NCI-H82 treated with DMSO at 0.1 percent for 48 hours (cell line): ENCODE results near the gene PPP5C.
A peak's percentile ranks its signal among the peaks of the same experiment; 100 is the strongest.
"Not testable (repeated sequence)": the region's sequence is repeated elsewhere in the genome, so short reads cannot be mapped to it uniquely, and the experiment has no call there.

Experiments
- DNase-seq: peaks from one replicate; lab custom pipeline; 2025; ENCODE audit not compliant: unreplicated experiment; lab: John Stamatoyannopoulos, UW

PPP5C gene

GRCh38 chr19:46428239-46429135 is 81.6 kb downstream of the PPP5C start, which contains the start of gene PNMA8C:
TSS of gene PNMA8C (minus strand) at chr19:46428936. CDS start at chr19:46428359, 577 bp downstream.
- DNase-seq, result no peak

DNA sequence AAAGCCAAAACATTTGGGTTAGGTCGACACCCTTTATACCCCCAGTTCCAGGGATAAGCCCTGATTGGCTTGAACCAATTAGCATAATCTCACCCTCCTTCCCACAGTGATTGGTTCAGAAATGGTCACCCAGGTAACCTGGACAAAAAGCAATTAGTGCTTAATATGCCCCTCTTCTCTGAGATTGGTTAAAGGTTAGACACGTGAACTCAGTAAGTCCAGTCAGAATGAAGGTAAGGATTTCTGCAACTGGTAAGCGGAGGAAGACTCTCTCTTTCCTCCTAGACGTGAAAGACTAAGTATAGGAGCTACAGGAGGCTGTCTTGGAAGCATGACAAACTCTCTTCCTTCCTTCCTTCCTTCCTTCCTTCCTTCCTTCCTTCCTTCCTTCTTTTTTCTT is 83.1 kb downstream of the PPP5C start:
- DNase-seq, result peak; percentile 97

- no peak for DNase-seq
These were observed 84.9 kb downstream of the PPP5C start for GRCh38 chr19:46431824-46432223.

DNA sequence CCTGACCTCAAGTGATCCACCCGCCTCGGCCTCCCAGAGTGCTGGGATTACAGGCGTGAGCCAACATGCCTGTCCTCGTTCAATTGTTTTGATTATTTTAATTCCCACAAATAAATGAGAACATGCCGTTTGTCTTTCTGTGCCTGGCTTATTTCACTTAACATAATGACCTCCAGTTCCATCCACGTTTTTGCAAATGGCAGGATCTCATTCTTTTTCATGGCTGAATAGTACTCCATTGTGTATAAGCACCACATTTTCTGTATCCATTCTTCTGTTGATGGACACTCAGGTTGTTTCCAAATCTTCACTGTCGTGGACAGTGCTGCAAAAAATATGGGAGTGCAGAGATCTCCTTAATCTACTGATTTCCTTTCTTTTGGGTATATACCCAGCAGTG is 86.6 kb downstream of the PPP5C start:
- DNase-seq, result not testable (repeated sequence)

DNA sequence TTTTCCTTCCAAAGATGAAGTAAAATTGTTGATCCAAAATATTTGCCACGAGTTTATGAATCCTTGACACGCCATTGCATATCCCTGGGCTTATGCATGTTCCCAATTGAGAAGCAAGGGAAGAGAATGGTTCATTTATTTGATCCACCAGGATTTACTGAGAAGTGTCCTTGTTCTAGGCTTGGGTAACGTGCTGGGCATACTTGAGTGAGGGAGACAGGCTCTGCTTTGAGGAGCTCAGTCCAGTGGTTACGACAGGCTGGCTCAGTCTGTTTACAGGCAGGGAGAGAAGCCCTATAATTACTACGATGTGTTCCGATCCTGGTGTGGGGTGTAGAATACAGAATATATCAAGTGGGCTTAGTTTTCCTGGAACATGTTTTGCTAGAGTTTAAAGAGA is 88.1 kb downstream of the PPP5C start:
- DNase-seq, result no peak

- DNase-seq, result not testable (repeated sequence)
These were observed 88.8 kb downstream of the PPP5C start for GRCh38 chr19:46435689-46436088.
